EH (cell line): ENCODE measurements around the gene BOD1L1.

Experiments
- DNase-seq: peaks from one replicate; pipeline ENCODE4 v3.0.0-alpha.2; 2015; ENCODE audit warnings: low read depth

The BOD1L1 gene

DNA sequence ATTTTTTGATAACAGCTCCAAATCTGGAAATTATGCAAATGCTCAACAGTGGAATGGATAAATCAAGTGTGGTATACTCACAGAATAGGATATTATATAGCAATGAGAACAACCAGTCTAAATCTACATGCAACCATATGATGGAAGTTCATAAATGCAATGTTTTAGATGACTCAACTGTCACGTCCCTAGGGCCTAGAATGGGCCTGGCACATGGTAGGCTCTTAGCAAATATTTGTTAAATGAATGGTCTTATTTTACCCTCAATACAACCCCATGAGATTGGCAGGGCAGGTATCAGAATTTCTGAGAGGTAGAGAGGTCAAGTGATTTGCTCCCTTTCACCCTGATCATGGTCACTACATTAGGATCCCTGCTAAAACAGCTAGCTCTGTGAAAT, 68.6 kb downstream of the BOD1L1 start:
- DNase-seq = no peak

DNA sequence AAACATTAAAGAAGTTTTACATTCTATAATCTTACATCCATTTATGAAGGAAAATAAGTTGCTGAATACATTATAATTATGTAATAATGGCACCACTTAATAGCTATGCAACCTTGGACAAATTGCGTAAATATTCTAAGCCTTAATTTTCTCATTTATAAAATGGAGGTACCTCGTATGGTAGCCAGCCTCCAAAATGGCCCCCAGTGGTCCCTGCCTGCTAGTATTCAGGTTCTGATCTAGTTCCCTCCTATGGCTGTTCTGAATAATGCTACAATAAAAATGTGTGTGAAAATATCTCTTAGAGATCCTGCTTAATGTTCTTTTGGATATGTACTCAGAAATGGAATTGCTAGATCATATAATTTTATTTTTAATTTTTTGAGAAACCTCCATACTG, 72.2 kb downstream of the BOD1L1 start:
- no peak for DNase-seq

GRCh38 chr4:13553081-13553480, 74.4 kb downstream of the BOD1L1 start:
- DNase-seq = no peak

DNA sequence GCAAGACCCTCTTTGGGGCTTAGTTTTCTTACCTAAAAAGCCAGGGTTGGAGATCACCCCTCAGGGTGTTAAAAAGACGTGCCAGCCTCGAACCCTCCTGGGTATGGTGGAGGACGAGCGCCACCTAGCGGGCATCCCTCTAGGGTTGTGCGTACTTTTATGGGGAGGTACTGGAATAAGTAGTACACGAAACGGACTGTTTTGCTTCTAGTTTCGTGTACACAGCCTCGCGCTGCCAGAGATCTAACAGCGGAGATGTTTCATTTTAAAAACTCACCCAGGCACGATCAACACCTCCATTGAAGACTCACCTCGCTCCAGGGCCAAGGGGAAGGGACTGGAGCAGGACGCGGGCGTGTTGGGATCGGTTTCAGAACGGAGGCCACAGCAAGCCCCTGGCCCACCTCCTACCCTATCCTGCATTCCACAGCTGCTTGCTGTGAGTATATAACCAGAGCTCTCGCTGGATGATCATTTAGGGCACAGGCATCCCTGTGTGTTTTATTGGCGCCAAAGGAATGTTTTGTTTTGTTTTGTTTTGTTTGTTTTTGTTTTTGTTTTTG, 78.5 kb downstream of the BOD1L1 start:
- peak; percentile 76 for DNase-seq

DNA sequence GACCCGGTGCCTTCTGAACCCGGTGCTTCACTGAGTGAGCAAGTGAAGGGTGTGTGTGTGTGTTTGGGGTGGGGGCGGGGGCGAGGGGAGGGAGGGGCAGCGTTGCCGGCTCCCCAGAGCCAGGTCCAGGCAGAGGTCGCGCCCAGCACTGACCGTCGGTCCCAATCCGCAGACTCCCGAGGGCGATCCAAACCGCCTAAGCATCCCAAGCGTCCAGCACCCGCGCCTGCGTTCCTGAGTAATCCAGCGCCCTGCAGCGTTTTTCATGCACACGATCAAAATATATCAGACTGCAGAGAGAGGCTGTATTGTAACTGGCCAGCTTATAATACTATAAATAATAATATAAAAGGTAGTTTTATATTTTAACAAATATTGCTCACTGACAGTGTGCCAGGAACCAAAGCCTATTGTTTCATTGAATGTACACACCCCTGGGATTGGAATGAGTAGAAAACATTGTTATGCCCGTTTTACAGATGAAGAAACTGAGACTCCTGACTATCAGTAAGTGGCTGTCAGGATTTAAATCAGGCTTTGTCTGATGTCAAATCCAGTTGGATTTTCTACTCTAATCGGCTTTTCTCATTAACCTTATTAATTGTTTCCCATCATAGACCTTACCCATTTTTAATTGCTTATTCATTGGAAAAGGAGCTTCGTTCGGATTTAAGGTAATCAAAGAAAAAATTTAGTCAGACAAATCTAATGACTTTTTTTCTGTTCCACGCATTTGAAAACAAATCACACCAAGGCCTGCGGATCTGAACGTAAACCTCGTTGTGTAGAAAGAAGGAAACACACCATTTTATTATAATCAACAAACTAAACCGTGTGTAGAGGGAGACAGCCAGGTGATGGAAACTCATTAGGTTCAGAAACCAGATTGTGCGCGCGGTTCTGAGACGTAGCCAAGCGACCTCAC, 79.2 kb downstream of the BOD1L1 start:
- DNase-seq = no peak

DNA sequence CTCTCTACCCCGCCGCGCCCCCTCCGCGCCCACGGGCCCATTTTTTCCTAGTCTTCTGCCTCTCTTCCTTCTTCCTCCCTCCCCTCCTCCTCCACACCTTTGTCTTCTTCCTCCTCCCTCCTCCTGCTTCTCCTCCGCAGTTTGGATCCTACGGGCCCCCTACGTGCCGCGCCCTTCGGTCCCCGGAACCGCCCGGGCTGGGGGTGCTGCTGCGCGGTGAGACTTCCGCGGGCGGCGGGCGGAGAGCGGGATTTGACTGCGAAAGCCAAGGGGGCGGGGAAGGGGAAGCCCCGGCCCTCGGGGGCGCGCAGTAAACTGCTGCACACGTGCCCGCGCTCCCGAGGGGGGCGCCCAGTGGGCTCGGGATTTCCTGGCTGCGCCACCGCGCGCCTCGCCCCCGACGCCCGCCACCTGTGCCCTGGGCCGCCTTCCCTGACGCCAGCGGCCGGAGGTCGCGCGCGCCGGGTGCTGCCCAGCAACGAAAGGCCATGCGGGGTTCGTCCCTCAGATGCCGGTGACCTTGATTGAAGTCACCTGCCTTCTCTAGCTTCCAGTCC, 80.0 kb downstream of the BOD1L1 start:
- DNase-seq = no peak

- no peak for DNase-seq
Measured at GRCh38 chr4:13546941-13547484, 80.5 kb downstream of the BOD1L1 start.

DNA sequence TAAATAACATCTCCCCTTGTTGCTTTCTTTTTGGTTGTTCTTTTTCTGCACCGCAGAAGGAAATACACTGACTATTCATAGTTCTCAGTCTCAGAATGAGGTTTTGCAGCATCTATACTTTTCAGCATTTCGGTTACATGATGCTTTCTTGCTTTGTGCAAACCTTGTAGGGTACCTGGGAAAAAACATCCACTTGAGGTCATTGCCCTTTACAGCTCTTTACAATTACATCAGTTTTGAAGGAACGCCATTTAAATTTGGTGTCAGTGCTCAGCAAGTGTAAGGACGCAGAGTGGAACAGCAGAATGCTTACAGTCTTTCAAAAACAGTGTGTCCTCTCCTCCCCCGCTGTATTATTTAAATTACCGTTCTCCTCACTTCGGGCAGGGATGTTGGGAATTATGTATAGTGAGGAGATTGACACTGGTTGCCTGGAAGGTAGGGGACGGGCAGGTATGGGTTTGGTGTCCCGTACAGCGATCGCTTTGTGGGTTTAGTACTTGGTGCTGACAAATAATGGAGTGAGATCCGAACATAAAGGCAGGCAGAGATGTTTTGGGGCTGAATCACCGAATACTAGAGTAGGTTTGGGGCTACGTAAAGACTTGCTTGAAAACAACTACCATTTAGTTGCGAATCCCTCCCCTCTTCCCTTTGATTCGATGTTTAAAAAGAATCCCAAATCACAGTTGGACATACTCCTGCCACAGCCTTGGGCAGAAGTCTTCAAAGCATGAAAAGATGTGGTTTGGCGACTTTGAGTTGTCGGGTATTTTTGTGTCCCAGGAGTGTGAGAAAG, 81.2 kb downstream of the BOD1L1 start:
- no peak for DNase-seq

DNA sequence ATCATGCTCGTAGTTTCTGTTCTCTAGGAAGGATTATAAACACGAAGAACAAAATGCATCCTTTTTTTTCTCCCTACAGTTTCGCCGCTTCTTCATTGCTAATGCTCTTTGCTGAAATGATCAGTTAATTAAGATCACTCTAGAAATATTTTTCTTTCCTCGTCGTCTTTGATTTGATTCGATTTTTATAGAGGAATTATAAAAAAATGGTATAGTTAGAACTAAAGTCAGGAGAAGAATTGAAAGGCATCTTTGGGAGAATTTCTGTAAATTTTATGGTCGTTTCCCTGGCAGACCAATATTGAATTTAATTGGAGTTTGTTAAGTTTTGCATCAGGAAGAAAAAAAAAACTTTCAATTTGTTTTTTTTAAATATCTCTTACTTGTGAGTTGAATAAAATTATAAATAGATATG, 82.1 kb downstream of the BOD1L1 start:
- no peak for DNase-seq

GRCh38 chr4:13544606-13545393, 82.7 kb downstream of the BOD1L1 start:
- DNase-seq = peak; percentile 73

DNA sequence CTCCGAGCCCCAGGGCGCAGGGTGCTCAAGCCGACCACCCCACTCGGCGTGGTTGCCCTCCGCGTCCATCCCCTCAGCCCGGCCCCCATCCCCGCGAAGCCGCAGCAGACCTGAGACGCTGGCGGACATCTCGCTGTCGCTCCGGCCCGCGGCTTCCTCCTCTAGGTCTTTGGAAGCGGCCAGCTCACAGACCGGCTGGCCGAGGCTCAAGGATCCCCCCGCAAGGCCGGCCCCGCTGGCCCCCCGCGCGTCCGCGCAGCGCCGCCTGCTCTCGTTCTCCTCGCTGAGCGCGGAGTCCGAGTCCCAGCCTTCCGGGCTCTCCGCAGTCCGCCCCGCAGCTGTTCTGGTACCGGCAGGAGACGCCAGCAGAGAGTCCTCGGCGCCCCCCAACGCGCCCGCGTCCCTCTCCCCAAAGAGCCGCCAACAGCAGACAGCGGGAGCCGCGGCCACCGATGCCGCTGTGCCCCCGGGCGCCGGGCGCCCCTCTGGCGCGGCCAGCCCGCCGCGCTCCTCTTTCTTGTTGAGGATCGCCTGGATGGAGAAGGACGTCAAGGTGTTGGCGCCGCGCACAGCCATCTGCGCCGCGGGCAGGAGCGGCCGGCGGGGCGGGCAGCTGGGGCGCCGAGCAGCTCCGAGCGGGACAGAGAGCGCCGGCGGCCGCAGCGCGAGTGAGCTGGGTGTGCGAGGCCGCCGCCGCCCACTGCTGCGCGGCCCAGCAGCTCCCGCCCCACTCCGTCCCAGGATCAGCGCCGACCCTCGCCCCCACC, 83.5 kb downstream of the BOD1L1 start, which contains the start of gene NKX3-2:
NKX3-2 (minus strand) TSS at position 670 of the 767 bp plus-strand sequence; CDS start at position 576, 94 bp downstream.
- peak; percentile 27 for DNase-seq

DNA sequence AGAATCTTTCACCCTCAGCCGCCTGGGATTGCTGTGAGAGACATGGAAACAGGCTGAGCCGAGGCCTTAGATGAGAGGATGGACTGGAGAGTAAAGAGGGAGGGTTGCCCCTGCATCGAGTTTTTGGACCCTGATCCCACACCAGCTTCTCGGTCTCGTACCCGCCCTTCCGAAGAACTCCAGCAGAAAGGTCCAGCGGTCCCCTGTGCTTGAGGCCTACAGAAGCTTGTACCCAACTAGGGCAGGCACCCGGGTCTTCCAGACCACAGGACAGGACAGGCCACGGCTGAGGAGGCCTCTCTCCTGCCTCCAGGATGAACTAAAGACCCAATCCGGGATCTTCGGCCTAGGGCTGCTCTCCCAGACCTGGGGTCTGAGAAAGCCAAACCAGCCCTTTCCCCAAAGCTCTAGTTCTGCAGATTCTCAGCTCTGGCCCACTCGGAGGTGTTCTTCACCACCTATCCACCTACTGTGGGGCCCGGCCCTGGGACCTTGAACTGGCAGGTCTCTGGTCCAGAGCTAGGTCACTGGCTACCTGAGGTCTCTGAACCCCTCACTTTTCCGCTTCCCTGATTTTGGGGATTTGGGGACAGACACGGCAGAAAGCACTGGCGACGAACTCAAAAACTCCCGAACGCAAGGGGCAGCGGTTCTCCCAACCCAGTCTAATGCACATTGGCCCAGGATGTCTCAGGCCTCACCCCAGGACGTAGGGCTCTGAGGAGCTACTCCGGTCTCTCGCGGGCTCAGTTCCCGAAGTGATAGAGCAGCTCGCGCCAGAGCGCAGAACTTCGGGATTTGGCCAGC, 84.3 kb downstream of the BOD1L1 start:
- no peak for DNase-seq

- DNase-seq = no peak
Measured at GRCh38 chr4:13542577-13543031, 84.9 kb downstream of the BOD1L1 start.

- no peak for DNase-seq
Measured at GRCh38 chr4:13541720-13542576, 85.6 kb downstream of the BOD1L1 start.

GRCh38 chr4:13541176-13541604, 86.3 kb downstream of the BOD1L1 start:
- no peak for DNase-seq

DNA sequence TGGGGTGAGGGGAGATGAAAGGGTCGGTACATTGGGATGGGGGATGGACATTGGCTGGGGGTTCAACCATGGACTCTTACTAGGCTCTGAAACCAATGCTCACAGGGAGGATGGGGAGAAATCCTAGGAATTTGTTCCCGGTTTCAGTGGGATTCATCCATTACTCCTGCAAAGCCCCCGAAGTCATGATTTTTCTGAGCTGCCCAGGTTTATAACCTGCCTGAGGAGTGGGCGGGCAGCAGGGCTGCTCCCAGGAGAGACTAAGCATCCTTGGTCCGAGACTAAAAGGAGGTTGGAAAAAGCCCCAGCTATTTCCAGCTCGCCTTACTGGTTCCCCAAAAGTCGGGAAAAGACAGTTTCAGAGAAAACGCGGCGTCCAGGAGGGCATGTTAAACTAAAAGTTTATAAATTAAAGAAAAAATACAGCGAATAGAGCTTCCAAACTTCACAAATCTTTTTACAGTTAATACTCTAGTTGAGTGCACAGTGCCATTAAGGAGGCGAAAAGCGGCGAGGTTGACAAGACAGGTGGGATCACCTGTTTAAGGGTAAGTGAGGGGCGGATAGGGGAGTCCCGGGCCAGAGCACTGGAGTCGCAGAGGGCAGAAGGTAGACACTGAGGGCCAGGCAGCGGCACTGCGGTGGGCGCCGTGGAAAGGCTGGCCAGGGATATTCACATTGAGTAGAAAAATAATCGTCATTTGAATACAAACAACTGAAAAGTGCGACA, 86.9 kb downstream of the BOD1L1 start:
- no peak for DNase-seq

DNA sequence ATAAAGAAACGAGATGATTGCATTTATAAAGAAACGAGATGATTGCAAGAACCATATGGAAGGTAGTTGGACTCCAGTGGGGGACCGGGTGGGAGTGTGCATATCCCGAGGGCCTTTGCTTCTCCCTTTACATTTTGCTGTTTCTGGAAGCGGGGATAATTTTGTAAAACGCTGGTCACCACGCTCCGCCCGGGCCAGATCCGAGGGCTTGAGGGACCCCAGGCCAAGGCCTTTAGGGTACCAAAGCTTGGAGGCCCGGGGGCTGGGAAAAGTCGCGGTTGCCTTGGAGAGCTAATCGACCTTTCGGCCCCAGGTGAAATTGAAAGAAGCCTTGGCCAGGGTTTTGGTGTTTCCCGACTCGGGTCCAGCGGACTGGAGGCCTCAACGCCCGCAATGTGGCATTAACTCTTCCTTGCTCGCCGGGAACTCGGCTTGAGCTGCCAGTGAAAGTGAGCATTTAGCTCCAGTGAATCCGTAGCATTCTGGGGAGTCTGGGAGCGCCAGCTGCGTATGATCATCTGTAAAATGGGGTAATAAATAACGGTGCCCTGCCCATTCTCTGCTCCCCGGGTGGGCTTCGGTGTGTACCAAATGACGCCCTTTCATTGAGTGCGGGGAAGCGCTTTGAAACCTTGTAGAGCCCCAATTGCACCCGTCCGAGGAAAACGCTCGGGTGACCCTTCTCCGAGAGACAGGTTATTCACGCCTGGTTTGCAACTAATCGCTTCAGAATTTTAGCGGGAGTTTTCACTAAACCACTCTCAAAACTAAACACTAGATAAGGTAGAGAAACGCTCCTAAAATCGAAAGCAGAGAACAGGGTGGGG, 87.7 kb downstream of the BOD1L1 start:
- no peak for DNase-seq
